Thyroid gland (tissue), 4 donors: ENCODE measurements around the gene NABP1.

Source experiments
- POLR2A ChIP-seq, 2 donors: fragments of 450-650 bp; IDR thresholded peaks; one replicate each; pipeline ENCODE4 v1.6.1; 2017; ENCODE audit warnings: antibody characterized with exemption in 2 of 2, mild to moderate bottlenecking in 2 of 2, moderate library complexity in 1 of 2
- TF ChIP-seq, protein P1 (sequence below), 6 experiments: fragments of 200-600 bp in 3 of 6; fragments of 450-650 bp in 3 of 6; sonication (generic) in 3 of 6; IDR thresholded peaks; one replicate each; pipeline ENCODE4 v1.5.1; 2016 to 2019; ENCODE audit warnings: antibody characterized with exemption in 6 of 6, mild to moderate bottlenecking in 2 of 6, inconsistent platforms in 1 of 6, moderate library complexity in 1 of 6

DNA sequence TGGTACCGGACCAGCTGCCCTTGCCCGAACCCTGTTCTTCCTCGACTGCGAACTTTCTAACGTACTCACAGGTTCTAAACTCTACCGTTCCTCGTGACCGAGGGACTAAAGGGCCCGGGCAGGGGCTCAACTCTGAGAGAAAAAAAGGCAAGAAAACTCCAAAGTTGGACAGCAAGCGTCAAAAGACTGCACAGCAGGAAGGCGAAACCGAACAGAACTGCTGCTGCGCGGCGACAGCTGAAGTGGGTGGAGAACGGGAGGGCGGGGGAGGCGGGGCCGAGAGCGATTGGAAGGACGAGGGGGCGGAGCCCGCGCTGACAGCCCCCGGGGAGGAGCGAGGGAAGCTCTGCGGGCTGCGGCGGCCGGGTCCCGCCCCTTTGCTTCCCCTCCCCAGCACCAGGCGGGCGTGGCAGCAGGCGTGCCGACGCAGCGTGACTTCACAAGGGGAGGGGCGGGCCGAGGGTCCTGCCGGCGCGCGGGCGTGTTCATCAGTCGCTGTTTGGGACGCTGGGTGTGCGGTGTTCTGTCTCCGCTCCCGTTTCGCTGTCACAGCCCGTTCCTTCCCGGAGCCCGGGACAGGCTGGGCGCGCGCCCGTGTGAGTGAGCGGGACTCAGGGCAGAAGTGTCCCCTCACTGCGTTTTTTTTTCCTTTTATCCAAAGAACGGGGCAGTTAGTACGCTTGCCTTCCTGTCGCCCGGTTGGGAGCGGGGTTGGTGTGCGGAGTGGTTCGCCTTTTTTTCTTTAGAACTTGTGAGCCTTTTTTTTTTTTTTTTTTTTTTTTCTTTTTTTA lies at the start of gene NABP1:
- TF ChIP-seq, protein P1, sequence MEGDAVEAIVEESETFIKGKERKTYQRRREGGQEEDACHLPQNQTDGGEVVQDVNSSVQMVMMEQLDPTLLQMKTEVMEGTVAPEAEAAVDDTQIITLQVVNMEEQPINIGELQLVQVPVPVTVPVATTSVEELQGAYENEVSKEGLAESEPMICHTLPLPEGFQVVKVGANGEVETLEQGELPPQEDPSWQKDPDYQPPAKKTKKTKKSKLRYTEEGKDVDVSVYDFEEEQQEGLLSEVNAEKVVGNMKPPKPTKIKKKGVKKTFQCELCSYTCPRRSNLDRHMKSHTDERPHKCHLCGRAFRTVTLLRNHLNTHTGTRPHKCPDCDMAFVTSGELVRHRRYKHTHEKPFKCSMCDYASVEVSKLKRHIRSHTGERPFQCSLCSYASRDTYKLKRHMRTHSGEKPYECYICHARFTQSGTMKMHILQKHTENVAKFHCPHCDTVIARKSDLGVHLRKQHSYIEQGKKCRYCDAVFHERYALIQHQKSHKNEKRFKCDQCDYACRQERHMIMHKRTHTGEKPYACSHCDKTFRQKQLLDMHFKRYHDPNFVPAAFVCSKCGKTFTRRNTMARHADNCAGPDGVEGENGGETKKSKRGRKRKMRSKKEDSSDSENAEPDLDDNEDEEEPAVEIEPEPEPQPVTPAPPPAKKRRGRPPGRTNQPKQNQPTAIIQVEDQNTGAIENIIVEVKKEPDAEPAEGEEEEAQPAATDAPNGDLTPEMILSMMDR (IDR thresholded peaks at IDR 0.05): no peak
- peak; percentile 92 to 99 for TF ChIP-seq POLR2A (IDR thresholded peaks at IDR 0.05)
